T-helper 22 cell (primary cell): ENCODE measurements around the gene ASB2.

Experiments
- DNase-seq: peaks from one replicate; pipeline ENCODE4 v3.0.0-alpha.2; 2020; ENCODE audit warnings: low read depth

The ASB2 gene

GRCh38 chr14:93946541-93947090 is 29.8 kb downstream of the ASB2 start:
- DNase-seq: no peak

DNA sequence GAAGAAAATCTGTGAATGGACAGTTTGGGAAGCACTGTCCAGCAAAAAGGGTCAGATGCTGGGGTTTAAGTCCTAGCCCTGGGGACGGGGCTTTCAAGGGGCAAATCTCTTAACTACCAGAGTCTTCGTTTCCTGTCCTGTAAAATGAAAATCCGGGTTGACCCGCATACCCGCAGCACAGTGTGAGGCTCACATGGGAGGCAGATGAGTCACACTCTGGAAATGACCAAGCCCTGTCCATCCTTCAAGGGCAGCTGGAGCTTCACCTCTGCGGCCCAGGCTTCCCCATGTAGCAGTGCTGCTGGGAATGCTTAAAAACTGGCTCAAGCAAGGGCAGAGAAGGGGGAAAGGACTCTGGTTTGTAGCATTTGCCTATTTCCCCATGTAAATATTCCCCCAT is 30.3 kb downstream of the ASB2 start:
- no peak for DNase-seq

DNA sequence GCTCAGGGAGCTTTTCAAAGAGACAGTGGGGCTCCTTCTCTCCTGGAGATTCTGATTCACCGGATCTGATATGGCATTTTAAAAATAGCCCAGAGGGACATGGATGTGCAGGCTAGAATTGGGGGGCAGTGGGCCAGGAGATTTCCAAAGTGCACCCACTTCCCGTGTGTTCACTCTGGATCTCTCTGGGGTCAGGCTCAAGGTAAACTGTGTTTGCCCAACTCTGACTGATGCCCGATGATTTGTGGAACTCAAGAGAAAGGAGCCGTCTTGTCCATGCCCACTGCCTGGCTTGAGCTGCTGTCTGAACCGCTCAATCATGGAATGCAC is 31.3 kb downstream of the ASB2 start:
- DNase-seq: no peak

DNA sequence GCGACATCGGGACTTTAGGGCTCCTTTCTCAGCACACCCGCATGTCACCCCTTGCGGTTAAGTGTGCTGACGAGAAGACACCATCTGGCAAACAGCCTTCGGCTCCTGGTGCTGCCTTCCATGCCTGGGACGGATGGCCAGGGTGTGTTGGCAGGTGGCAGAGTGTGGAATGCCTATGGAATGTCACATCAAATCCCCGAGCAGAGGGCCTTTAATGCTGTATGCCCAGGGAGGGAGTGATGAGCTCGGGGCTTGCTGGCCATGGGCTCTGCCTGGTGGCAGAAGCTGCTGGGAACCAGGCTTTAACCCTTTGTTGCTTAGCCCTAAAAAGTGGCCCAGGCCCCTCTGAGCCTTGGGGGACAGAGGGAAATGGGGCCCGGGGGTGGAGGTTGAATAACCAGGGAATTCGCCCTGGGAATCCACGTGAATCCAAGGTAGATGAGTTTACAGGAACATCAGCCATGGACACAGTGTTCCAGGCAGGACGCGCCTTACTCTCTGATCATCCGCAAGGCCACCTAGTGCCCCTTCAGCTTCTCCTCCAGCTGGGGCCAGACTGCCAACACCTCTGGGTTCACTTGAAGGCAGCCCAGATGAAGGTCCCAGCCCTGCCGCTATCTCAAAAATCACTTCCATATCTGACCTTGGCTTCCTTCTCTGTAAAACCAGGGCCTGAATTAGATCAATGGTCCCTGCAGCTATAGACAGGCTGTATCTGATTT is 31.9 kb downstream of the ASB2 start:
- DNase-seq: no peak

DNA sequence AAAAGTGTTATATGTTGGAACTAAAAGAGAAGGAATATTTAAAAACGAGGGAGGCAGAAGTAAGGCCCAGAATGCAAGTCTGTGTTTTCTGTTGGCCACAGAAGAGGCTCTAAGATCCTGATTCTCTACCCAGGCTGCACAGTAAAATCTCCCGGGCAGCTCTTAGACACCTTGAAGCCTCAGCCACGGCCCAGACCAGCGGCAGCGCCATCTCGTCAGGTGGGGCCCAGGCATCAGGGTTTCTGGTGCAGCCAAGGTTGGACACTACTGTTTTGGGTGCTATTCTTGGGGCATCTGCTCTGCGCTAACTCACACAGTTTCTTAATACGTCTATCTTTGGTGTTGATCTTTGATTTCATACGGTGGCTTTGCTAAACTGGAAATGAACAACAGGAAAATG is 32.4 kb downstream of the ASB2 start:
- DNase-seq: no peak

- DNase-seq: no peak
These were observed 33.3 kb downstream of the ASB2 start for GRCh38 chr14:93943052-93943451.

DNA sequence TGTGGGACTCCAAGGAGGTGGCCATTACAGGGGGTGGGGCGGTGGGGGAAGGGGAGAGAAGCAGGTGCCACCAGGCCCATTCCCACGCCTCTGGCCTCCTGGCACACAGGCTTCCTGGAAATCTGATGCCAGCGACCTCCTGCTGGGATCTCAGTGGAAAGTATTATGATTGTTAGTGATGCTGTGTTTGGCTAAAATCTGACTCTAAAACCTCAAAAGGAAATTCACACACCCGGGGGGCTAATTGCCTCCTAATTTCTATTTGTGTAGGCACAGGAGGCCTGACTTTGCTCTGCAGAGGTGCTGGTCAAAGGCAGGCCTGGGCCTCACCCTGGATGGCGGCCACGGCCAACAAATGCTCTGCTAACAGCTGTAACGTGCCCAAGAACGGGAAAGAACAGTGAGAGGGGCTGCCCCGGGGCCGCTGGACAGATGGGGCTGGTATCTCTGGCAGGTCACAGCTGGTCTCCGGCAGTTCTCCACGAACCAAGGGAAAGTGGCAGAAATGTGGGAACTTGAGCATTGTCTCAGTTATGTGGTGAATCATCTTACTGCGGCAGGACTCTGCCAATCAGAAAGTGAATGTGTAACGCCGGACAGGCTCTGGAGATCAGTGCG is 35.0 kb downstream of the ASB2 start:
- no peak for DNase-seq

GRCh38 chr14:93940437-93940836 is 35.9 kb downstream of the ASB2 start:
- DNase-seq: no peak

GRCh38 chr14:93939304-93940229 is 36.8 kb downstream of the ASB2 start:
- peak; percentile 65 for DNase-seq

DNA sequence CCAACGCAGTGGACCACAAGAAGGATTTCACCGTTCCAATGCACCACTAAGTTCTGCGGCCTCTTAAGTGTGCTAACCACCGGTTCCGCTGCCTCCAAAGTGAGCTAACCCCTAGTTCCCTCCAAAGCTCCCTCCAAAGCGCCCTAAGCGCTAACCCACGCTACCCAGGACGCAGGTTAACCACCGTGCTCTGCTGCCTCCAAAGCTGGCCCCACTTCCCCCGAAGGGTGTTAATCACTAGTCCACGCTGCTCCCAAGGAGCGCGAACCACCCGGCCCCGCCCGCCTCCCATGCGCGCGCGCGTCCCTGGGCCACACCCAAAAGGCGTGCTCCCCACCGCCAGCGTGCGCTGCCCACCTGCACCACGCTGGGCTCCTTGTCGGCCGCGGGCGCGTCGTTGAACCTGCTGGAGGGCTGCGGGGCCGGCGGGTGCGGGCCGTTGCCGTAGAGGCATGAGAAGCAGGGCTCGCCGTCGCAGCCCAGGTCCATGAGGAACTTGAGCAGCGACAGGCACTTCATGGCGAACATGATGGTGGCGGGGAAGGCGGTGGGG is 37.5 kb downstream of the ASB2 start:
- no peak for DNase-seq

DNA sequence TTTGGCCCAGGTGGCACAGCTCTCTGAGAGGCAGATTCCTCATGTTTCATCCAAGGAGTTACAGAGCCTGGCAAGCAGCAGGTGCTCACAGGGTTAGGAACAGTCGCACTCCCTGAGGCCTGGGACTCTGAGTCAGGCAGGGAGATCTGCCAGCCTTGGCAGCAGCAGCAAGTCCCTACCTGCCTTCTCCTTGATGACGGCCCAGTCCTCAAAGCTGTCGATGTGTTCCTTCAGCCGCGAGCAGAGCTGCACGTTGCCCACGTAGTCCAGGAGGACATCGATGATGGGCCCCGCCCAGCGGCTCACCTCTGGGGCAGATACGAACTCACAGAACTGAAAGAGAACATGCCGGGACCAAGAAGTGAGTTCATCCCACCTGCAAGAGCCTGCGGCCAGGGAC is 38.9 kb downstream of the ASB2 start:
- DNase-seq: no peak

DNA sequence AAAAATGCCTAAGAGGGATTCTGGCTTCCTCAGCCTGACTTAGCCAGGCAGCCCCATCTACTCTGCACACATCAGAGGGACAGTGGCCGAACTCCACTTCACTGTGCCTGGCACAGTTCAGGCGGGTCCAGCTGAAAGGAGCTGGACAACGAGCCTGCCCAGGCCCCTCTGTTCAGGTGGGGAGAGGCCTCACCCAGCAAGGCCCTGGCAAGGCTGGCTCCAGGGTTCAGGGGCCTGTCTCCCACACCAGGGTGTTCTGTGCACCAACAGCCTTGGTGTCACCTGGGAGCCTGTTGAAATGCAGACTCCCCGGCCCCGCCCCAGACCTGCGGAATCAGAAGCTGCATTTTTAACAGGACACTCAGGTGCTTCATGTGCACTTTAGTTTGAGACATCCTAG is 39.4 kb downstream of the ASB2 start:
- DNase-seq: no peak

DNA sequence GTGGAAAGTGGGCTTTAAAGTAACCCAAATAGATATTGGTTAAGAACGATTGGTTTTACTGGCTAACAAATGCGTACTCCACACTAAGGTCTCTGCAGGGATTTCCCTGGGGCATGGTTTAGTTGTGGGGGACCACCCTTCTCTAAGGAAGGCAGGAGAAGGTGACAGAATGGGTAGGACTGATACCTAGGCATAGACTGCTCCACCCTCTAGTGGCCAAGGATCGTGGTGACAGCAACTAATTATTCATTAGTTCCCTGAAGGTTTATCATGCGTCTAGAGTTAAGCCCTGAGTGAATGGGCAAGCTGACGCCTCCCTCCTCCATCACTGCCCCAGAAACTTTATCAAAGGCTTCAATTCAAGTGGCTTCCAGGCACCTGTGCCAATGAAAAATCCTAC is 40.1 kb downstream of the ASB2 start:
- DNase-seq: no peak

GRCh38 chr14:93935213-93935612 is 41.2 kb downstream of the ASB2 start:
- no peak for DNase-seq

GRCh38 chr14:93932642-93933041 is 43.7 kb downstream of the ASB2 start:
- no peak for DNase-seq

GRCh38 chr14:93930989-93931307 is 45.4 kb downstream of the ASB2 start:
- no peak for DNase-seq

GRCh38 chr14:93930296-93930988 is 45.9 kb downstream of the ASB2 start:
- no peak for DNase-seq

DNA sequence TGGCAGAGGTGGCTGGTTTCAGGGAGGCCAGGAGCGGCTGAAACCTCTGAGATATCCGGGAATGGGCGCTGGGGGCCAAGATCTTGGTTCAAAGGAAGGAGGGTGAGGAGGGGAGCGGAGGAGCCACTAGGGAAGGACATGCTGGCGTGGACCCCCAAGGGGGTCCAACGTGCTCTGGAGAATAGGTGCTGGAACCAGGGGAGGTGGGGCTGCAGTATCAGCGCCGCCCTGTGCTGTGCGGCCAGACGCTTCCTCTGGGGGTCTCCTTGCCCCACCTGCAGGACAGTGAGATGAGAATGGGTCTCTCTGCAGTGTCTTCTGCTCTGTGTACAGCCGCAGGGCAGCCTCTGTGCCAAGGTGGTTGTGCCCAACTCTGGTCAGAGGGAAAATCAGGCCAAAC is 46.7 kb downstream of the ASB2 start:
- no peak for DNase-seq

DNA sequence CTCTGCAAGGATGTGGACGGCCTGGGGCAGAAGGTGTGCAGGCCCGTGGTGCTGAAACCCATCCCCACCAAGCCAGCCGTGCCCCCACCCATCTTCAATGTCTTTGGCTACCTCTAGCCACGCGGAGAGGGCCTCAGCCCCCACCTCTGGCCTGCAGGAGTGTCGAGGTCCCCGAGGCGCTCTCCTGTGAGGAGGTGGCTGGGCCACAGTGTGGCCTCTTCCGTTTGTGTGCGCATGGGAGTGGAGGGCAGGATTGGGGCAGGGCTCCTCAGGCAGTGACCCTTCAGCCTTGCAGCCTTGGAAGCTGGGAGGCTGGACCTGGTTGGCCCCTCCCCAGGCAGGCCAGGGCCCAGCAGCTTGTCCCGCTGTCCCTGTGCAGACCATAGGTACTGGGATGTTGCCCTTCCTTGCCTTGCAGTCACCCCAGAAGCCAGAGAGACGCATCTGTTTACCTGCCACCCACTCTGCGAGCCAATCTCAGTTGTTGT is 47.3 kb downstream of the ASB2 start:
- no peak for DNase-seq

- no peak for DNase-seq
These were observed 48.0 kb downstream of the ASB2 start for GRCh38 chr14:93928184-93929047.

- DNase-seq: no peak
These were observed 48.6 kb downstream of the ASB2 start for GRCh38 chr14:93927800-93928145.
